ENCODE results near the gene MGMT. TPM values are rescaled to one million over a fixed set of nuclear protein-coding genes. Genes with fewer than 3 reads are reported as not detected.

Gene MGMT
- total and polyA plus RNA-seq, 9 of the 15 experiments (the other 6 are each of a cell fraction or from before 2014, with no cell fraction given): 0.03 to 0.29 (median 0.11) TPM; not detected in 4

DNA sequence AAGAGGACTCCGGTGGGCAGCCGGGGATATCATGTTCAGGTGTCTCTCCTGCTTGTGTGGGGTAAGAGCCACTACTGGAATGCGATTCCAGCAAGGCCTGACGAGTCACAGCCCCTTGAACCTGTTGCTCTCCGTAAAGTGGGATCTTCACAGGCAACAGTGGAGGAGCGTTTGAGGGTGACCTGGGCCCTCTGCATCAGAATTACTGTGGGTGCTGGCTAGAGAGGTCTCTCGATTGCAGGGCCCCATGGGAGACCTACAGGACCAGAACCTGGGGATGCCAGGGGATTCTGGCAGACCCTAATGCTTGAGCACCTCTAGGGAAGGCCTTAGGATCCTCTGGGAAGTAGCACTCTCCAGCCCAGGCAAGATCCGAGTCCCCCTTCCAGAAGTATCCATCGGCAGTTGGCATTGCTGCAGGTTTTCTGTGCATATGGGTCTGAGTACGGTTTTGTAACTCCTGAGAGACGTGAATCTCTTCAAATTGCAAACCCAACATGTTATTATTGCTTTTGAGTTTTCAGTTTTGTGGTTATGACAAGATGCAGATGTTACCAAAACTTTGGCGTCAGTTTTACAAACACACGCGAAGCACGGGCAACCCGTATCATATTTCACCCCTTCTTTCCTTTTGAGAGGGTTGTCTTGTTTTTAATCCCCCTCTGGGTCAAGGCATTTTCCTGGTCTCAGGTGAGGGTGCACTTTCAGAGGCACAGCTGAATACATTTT, 4.6 kb downstream of the MGMT start:
- Histone ChIP-seq H3K4me2 (ENCODE audit: insufficient read depth, low read length) (no peak overlapping the region), H2AFZ (ENCODE audit: low read depth, low read length) (no peak overlapping the region), H3K27me3 (ENCODE audit: control insufficient read depth in 2 of 2, insufficient read depth in 2 of 2, low read length in 2 of 2) (peaks cover 0 to 10% of the 10 kb centered on the region in 2 experiments; a peak in 1 of 5 replicates), H3K27ac (ENCODE audit: extremely low read depth, low read depth, low read length) (no peak overlapping the region), H4K20me1 (replicated peaks; ENCODE audit: control insufficient read depth, insufficient read depth, low read length) (no peaks in the 10 kb centered on the region), H3K4me1 (replicated peaks in 1 of 2; ENCODE audit: control insufficient read depth in 2 of 2, insufficient read depth in 2 of 2, low read length in 2 of 2) (peaks cover 0 to 4% of the 10 kb centered on the region in 2 experiments; a peak in 1 of 5 replicates), H3K4me3 (no peak overlapping the region), H3K9me3 (replicated peaks; ENCODE audit: control insufficient read depth, insufficient read depth, low read depth, low read length) (no peaks in the 10 kb centered on the region), H3K9ac (ENCODE audit: insufficient read depth in 1 of 2, low read depth in 2 of 2, low read length in 2 of 2) (no peak overlapping the region), H3K36me3 (ENCODE audit: control insufficient read depth, insufficient read depth, low read length) (no peaks in the 10 kb centered on the region), H3K79me2 (ENCODE audit: control insufficient read depth, insufficient read depth, low read length) (no peaks in the 10 kb centered on the region), H3K9me1 (ENCODE audit: control insufficient read depth, insufficient read depth, low read length) (no peaks in the 10 kb centered on the region)
- POLR2A ChIA-PET: no interaction called here
- intact Hi-C loops (cut with micrococcal nuclease): no loop called here
- WGBS (ENCODE audit: insufficient coverage, low coverage, missing lambda C conversion rate): under 1% methylated on average over 15 of the region's 16 CpGs
- ATAC-seq (no peak), FAIRE-seq (no peak), DNase-seq (ENCODE audit: extremely low read depth in 1 of 4, low spot score in 3 of 4) (no peak)
- CTCF ChIA-PET (ENCODE audit: low intra/inter-chr PET ratio): no interaction called here
- no TSS peak for BruUV-seq (replicated peaks)
- in situ Hi-C loops (cut with MboI): no loop called here
- no peak for TF ChIP-seq YBX1 (IDR thresholded peaks at IDR 0.05)
- TF ChIP-seq ERF (CRISPR knock-in tag; IDR thresholded peaks at IDR 0.05): no peak
- TF ChIP-seq GATAD2A (IDR thresholded peaks at IDR 0.05): no peak
- TF ChIP-seq, protein P1, sequence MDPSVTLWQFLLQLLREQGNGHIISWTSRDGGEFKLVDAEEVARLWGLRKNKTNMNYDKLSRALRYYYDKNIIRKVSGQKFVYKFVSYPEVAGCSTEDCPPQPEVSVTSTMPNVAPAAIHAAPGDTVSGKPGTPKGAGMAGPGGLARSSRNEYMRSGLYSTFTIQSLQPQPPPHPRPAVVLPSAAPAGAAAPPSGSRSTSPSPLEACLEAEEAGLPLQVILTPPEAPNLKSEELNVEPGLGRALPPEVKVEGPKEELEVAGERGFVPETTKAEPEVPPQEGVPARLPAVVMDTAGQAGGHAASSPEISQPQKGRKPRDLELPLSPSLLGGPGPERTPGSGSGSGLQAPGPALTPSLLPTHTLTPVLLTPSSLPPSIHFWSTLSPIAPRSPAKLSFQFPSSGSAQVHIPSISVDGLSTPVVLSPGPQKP (CRISPR knock-in tag; IDR thresholded peaks at IDR 0.05): no peak
- no peak for TF ChIP-seq GTF2A2 (tag; IDR thresholded peaks at IDR 0.05)
- no peak for TF ChIP-seq ZBTB7A (IDR thresholded peaks at IDR 0.05; ENCODE audit: borderline replicate concordance, control insufficient read depth, low read depth, low read length)
- no peak for TF ChIP-seq COPS2 (conservative IDR thresholded peaks at IDR 0.05)
- TF ChIP-seq TAF7 (tag; IDR thresholded peaks at IDR 0.05): no peak
- no peak for TF ChIP-seq HDAC1 (IDR thresholded peaks at IDR 0.05)
- no peak for TF ChIP-seq SIN3B (IDR thresholded peaks at IDR 0.05; ENCODE audit: low read depth)
- TF ChIP-seq SREBF1 (IDR thresholded peaks at IDR 0.05; ENCODE audit: borderline replicate concordance, low read depth, low read length): no peak
- TF ChIP-seq ZNF354B (CRISPR knock-in tag; IDR thresholded peaks at IDR 0.05): no peak
- TF ChIP-seq HLTF (IDR thresholded peaks at IDR 0.05): no peak
- TF ChIP-seq CAMTA2 (CRISPR knock-in tag; conservative IDR thresholded peaks at IDR 0.05): no peak
- TF ChIP-seq, protein P2, sequence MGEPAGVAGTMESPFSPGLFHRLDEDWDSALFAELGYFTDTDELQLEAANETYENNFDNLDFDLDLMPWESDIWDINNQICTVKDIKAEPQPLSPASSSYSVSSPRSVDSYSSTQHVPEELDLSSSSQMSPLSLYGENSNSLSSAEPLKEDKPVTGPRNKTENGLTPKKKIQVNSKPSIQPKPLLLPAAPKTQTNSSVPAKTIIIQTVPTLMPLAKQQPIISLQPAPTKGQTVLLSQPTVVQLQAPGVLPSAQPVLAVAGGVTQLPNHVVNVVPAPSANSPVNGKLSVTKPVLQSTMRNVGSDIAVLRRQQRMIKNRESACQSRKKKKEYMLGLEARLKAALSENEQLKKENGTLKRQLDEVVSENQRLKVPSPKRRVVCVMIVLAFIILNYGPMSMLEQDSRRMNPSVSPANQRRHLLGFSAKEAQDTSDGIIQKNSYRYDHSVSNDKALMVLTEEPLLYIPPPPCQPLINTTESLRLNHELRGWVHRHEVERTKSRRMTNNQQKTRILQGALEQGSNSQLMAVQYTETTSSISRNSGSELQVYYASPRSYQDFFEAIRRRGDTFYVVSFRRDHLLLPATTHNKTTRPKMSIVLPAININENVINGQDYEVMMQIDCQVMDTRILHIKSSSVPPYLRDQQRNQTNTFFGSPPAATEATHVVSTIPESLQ (CRISPR knock-in tag; IDR thresholded peaks at IDR 0.05): no peak
- no peak for TF ChIP-seq HDAC3 (IDR thresholded peaks at IDR 0.05; ENCODE audit: borderline replicate concordance, partially characterized antibody)
- TF ChIP-seq, protein P3, sequence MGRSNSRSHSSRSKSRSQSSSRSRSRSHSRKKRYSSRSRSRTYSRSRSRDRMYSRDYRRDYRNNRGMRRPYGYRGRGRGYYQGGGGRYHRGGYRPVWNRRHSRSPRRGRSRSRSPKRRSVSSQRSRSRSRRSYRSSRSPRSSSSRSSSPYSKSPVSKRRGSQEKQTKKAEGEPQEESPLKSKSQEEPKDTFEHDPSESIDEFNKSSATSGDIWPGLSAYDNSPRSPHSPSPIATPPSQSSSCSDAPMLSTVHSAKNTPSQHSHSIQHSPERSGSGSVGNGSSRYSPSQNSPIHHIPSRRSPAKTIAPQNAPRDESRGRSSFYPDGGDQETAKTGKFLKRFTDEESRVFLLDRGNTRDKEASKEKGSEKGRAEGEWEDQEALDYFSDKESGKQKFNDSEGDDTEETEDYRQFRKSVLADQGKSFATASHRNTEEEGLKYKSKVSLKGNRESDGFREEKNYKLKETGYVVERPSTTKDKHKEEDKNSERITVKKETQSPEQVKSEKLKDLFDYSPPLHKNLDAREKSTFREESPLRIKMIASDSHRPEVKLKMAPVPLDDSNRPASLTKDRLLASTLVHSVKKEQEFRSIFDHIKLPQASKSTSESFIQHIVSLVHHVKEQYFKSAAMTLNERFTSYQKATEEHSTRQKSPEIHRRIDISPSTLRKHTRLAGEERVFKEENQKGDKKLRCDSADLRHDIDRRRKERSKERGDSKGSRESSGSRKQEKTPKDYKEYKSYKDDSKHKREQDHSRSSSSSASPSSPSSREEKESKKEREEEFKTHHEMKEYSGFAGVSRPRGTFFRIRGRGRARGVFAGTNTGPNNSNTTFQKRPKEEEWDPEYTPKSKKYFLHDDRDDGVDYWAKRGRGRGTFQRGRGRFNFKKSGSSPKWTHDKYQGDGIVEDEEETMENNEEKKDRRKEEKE (IDR thresholded peaks at IDR 0.05; ENCODE audit: borderline replicate concordance in 1 of 2, control insufficient read depth in 1 of 2, low read depth in 2 of 2, low read length in 1 of 2): no peak
- TF ChIP-seq KLF13 (tag; IDR thresholded peaks at IDR 0.05; ENCODE audit: borderline replicate concordance, low read depth): no peak

Data from K562 (cell line).